GM21825 (cell line): ENCODE measurements around the gene C1orf198.
"Not testable (repeated sequence)": the region's sequence is repeated elsewhere in the genome, so short reads cannot be mapped to it uniquely, and the experiment has no call there.

Experiments
- ATAC-seq: cut with Tn5 transposase; IDR thresholded peaks from one replicate; pipeline ENCODE4 v1.9.1; 2021; ENCODE audit warnings: mild to moderate bottlenecking, moderate library complexity; ENCODE audit not compliant: unreplicated experiment

The C1orf198 gene

GRCh38 chr1:230861970-230862595 is 6.2 kb downstream of the C1orf198 start:
- no peak for ATAC-seq

- no peak for ATAC-seq
These were observed 6.8 kb downstream of the C1orf198 start for GRCh38 chr1:230861489-230861888.

- no peak for ATAC-seq
These were observed 7.5 kb downstream of the C1orf198 start for GRCh38 chr1:230860617-230861384.

GRCh38 chr1:230858918-230859729 is 9.2 kb downstream of the C1orf198 start:
- no peak for ATAC-seq

GRCh38 chr1:230858236-230858820 is 10.0 kb downstream of the C1orf198 start:
- ATAC-seq = no peak

- ATAC-seq = no peak
These were observed 10.5 kb downstream of the C1orf198 start for GRCh38 chr1:230857822-230858221.

GRCh38 chr1:230857077-230857476 is 11.2 kb downstream of the C1orf198 start:
- ATAC-seq = no peak

GRCh38 chr1:230855886-230856285 is 12.4 kb downstream of the C1orf198 start:
- no peak for ATAC-seq

- ATAC-seq = no peak
These were observed 13.9 kb downstream of the C1orf198 start for GRCh38 chr1:230854423-230854822.

- no peak for ATAC-seq
These were observed 14.6 kb downstream of the C1orf198 start for GRCh38 chr1:230853731-230854130.

- ATAC-seq = no peak
These were observed 15.4 kb downstream of the C1orf198 start for GRCh38 chr1:230852959-230853358.

GRCh38 chr1:230851291-230851691 is 17.0 kb downstream of the C1orf198 start:
- no peak for ATAC-seq

- ATAC-seq = no peak
These were observed 17.8 kb downstream of the C1orf198 start for GRCh38 chr1:230850547-230850946.

GRCh38 chr1:230849451-230850224 is 18.7 kb downstream of the C1orf198 start:
- ATAC-seq = no peak

GRCh38 chr1:230848235-230848634 is 20.1 kb downstream of the C1orf198 start:
- no peak for ATAC-seq

GRCh38 chr1:230845184-230845583 is 23.1 kb downstream of the C1orf198 start:
- ATAC-seq = not testable (repeated sequence)

- ATAC-seq = no peak
These were observed 23.8 kb downstream of the C1orf198 start for GRCh38 chr1:230844561-230844960.

- no peak for ATAC-seq
These were observed 24.6 kb downstream of the C1orf198 start for GRCh38 chr1:230843503-230844309.

- ATAC-seq = no peak
These were observed 25.5 kb downstream of the C1orf198 start for GRCh38 chr1:230842801-230843200.

- ATAC-seq = no peak
These were observed 29.1 kb downstream of the C1orf198 start for GRCh38 chr1:230839173-230839572.
